NCI-H1694 treated with DMSO at 0.1 percent for 48 hours (cell line): ENCODE results near the gene LY6G5B.
"Not testable (repeated sequence)": the region's sequence is repeated elsewhere in the genome, so short reads cannot be mapped to it uniquely, and the experiment has no call there.

Experiments used
- DNase-seq: peaks from one replicate; lab custom pipeline; 2025; lab: John Stamatoyannopoulos, UW

LY6G5B gene

DNA sequence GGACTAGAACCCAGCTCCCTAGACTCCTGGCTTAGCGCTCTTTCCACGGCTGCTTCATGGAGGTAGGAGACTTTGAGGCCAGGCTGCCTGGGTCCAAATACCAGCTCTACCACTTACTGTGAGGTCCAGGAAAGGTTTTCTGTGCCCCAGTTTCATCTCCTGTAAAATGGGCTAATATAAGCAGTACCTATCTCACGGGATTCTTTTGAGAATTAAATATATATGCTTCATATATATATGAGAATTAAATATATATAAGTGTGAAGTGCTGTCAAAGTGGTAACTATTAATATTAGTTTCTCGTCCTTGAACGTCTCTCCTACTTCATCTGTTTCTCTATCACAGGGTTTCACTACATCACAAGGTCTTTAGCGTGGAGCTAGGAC lies 21.3 kb downstream of the LY6G5B start:
- no peak for DNase-seq

DNA sequence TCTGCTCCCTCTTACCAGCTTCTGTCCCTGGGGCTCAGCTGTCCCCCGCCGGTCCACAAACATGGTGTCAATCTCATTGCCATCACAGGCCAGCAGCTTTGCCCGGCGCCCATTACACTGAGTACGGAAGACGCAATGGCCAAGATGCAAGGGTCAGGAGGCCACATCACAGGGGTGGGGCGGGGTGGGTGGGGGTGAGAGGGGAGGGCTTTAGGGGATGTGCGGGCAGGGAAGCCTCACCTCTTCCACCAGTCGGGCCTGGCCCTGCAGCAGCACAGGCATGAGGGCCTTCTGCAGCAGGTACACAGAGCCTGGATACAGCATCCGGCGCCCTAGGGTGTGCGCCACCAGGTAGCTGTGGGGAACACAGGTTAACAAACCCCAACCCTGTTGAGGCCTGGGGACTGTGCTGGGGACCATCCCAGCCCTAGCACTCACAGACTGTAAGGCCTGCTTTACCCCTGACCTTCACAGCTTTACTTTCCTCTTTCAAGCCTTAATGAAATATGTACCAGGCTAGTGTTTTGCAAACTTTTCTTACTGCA lies 21.9 kb downstream of the LY6G5B start:
- no peak for DNase-seq

DNA sequence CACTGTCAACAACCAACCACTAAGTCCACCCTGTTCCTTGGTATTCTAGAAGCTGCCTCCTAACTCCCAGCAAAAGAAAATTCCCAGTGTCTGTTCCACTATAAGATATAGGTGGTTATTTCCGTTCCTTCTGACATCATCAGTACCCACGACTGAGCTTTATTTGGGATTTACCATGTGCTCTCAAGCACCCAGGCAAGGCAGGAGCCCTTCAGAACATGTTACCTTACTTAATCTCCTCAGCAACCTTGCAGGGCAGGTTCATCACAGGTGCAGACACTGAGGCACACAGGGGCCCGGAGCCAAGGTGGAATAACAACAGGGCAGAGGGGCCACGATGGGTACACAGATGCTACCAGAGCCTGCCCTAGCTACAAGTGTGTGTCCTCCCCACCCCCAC lies 22.6 kb downstream of the LY6G5B start:
- no peak for DNase-seq

DNA sequence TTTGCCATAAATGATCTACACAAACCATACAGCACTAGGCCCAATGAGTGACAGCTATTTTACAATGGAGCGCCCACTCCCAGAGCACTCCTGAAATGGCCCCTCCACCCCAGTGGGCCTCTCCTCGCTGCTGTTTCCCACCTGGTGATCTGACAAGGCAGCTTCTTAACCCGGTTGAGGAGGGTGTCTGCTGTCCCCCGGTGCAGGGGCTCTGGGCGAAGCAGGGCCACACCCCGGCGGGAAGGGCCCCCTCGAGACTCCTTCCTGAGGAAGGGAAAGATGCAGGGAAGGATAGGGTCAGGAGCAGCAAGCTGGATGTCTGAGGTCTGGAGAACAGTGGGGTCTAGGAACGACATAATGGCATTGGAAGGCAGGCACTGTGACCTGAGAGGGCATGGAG lies 23.1 kb downstream of the LY6G5B start:
- DNase-seq, result no peak

DNA sequence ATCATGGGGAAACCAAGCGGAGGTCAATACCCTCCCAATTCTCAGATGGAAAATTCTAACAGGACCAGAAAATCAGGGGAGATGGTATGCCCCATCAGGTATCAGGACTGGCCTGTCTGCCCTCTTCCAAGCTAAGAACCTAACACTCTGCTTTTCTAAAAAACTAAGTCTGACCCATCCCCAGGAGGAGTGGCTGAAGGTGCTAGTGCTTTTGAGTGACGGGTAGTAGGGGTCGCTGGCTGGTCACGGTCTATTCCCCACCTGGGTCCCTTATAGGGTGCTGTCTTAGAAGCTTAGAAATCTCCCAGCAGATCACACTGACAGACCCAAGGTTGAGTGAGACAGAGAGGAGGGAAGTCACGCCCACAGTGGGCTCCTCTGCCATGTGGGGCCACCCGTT lies 23.8 kb downstream of the LY6G5B start:
- DNase-seq, result no peak

DNA sequence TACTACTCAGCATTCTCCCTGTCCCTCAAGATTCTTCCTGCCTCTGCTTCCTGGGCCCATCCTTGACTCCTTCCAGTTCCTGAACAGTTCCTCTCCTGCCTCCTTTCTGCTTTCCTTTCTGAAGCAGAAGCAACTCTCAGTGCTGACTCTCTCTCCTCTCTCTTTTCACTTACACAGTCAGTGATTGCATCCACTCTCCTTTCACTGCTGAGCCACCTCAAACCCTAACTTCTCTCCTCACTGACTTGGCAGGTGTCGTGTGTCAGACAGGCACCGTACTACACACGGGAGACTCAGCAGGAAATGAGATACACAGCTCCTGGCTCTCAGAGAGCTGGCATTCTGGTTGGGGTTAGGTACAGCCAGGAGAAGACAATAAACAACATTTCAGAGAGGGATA lies 27.8 kb downstream of the LY6G5B start:
- no peak for DNase-seq

DNA sequence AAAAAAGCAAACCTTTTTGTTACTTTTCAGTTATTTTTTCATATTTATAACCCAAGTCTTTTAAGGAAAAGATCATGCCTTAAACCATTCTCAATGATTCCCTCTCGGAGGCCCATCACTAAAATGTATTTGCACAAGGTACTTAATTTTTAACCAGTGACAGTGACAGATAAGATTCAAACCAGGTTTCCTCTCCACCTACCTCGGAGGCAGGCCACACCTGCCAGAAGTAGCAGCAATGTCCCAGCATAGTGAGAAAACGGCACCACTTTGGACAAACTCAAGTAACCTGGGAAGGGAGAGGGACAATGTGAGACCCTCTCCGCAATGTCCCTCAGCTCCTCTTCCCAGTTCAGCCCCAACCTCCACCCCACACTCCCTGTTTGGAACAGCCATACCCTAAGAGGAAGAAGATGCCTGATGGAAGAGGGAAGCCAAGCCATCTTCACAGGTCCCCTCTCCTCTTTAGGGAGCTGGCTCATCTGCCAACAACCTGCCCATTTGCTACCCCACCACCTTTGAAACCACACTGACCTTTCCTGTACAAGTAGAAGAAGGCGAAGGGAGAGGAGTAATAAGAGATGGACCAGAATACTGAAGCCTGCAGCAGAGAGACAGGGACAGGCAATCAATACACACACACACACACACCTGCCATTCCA lies 31.1 kb downstream of the LY6G5B start:
- DNase-seq, result no peak

DNA sequence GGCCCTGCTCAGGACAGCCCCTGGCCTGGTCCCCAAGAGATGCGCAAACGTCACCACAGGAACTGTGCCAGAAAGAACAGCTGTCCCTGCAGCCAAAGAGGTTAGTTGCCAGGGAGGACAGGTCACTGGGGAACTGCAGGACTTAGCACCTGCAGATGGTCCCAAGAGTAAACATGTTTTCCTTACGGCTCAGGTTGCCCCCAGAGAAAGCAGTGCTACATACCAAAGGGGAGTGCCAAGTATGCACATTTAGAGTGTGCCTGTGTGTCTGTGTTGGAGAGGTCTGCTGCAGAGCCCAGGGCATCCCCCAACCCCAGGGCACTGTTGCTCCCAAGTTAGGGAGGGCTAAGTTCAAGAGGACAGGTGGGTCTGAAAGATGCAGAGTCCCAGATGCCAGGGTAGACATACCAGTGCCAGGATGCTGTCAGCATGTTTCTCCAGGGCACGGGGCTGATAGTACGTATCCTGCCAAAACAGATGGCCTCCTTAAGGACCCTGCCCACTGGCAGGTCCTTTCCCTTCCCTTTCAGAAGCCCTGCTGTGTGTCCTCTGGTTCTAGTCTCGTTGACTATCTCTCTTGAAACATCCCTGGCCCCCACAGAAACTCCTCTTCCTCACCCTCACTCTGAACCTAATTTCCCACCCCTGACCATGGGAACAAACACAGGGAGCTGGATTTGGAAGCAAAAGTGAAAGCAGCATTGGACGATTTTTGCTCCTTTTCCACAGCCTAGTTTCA lies 32.1 kb downstream of the LY6G5B start:
- peak; percentile 5 for DNase-seq

DNA sequence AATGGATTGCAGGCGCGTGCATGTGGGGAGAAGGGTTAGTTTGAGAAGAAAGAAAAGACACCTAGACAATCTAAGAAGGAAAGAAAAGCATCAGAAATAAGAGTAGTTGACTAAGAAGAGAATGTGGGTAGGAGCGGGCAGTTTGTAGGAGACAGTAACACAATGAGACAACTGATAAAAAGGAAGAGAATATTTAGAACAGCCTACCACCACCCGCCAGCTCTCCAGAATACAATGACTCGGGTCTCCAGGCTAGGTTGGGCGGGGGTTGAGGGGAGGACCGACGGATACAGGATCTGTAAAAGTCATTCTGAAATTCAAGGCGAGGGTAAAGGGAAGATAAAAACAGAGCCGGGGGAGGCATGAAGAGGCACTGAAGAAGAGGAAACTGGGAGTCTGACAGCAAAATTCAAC lies 32.6 kb downstream of the LY6G5B start:
- no peak for DNase-seq

DNA sequence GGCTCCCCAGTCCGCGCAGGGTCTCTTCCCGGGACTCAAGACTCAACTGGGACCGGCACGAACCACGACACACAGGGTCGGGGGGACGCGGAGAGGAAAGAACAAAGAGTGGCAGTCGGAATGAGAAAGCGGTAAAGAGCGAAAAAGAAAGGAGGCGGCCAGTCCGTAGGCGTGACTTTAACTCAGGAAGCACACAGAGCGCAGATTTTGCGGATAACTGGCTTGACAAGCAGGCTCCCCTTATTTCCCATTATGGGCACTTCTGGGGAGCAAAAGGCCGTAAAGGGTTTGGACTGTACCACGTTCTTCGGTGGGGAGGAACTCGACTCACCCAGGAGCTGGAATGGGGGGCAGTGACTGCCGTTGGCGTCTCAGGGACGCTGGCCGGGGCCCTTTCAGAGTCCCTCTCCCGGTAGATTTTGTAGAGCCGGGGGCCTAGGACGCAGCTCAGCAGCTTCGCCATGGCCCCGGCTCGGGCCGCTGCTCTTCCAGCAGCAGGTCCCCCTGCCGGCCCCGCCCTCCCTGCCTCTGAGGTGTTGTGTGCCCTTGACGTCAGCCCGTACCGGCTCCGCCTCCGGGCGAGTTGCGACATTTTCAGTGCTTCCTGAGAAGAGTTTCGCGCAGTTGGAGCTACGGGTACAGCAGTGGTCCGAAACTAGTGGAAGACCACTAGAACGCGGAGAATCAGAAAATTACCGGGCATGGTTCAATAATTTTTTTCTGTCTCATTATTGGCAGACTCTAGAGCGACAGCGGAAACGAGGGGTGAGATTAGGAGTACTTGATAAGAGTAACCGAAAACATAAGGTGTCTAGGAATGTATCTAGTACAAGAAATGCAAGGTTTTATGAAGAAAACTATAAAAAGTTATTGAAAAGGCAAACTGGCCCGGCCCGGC lies 33.3 kb downstream of the LY6G5B start, which contains the start of gene ABHD16A:
Gene ABHD16A, minus strand, starts transcription at position 506 of the 898 bp plus-strand sequence. Its CDS starts 43 bp downstream, at position 463.
- peak; percentile 86 for DNase-seq

DNA sequence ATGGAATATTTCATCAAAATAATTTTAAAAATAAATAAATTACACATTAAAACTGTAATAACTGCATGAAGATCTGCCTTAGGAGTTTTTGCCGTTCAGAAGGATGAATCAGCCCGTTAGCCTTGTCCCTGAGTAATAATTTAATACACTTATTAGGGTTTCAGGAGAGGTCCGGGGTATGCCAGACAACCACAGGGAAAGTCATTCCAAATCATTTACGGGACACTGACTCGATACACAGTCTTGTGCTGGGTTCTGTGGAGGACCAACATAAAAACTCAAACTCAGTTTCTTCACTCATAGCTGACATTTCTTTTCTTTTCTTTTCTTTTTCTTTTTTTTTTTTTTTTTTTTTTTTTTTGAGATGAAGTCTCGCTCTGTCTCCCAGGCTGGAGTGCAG lies 36.2 kb downstream of the LY6G5B start:
- no peak for DNase-seq

DNA sequence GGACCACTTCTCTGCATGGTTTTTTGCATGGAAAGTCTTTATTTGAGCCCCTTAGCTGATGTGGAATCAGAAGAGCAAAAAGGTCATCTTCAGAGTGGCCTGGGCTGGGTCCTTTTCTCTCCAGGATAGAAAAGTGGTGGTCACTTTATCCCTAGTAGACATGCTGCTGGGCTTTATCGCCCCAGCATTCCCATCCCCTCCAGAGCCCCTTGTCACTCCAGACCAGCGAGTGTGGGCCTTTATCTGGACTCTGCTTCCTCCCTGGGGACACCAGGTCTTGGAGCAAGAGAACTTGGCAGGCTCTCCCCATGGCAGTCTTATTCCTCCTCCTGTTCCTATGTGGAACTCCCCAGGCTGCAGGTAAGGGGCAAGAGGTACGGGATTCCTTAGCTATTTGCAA lies 36.8 kb downstream of the LY6G5B start, which contains the start of gene LY6G6F:
Gene LY6G6F, plus strand, starts transcription at position 268 of the 400 bp plus-strand sequence. Its CDS starts 41 bp downstream, at position 309.
- DNase-seq, result no peak

DNA sequence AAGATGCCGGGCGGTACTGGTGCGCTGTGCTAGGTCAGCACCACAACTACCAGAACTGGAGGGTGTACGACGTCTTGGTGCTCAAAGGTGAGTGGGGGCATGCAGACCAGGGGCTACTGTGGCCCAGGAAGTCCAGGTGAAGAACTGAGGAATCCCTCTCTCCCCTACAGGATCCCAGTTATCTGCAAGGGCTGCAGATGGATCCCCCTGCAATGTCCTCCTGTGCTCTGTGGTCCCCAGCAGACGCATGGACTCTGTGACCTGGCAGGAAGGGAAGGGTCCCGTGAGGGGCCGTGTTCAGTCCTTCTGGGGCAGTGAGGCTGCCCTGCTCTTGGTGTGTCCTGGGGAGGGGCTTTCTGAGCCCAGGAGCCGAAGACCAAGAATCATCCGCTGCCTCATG lies 37.9 kb downstream of the LY6G5B start:
- DNase-seq, result no peak

DNA sequence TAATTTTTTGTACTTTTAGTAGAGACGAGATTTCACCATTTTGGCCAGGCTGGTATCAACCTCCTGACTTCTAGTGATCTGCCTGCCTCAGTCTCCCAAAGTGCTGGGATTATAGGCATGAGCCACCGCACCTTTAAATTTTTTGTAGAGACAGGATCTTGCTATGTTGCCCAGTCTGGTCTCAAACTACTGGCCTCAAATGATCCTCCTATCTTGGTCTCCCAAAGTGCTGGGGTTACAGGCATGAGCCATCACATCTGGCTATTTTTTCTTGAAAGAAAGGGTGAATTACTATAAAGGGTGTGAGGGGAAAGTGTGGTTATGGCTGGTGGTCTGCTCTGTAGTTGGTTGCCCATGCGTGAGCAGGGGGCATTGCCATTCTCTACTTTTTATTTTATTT lies 38.4 kb downstream of the LY6G5B start:
- DNase-seq, result no peak

DNA sequence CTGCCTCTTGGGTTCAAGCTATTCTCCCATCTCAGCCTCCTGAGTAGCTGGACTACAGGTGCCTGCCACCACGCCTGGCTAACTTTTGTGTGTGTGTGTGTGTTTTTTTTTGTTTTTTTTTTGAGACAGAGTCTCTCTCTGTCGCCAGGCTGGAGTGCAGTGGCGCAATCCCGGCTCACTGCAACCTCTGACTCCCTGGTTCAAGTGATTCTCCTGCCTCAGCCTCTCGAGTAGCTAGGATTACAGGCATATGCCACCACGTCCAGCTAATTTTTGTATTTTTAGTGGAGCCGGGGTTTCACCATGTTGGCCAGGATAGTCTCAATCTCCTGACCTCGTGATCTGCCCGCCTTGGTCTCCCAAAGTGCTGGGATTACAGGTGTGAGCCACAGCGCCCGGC lies 39.4 kb downstream of the LY6G5B start:
- DNase-seq, result not testable (repeated sequence)

DNA sequence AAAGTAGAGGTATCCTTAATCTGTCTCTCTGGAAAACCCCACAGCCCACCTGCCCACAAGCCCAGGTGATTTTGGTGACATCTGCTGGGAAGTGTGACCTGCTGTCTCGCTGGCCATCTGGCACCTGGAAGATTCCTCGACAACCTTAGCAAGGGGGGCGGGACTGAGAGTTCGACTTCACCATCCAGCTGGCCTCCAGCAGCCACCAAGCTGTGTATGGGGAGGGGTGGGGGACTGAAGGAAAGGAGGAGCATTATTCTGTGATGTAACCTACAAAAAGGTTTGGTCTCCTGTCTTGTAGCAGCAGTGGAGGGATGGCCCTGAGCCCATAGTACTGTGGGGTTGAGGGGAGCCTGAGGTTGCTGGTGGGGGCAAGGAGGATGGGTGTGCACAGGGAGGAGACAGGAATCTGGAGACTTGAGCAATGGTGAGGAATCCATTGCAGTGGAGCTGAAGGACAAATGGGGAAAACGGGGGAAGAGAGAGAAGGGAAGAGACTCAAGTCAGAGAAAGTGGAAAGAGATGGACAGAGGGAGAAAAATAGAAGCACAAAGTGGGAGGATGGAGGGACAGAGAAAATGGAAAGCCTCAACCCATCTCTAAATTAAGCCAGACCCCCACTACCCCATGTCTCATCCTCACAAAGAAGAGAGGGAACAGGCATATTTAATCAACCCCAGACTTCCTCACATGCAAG lies 40.9 kb downstream of the LY6G5B start:
- no peak for DNase-seq

DNA sequence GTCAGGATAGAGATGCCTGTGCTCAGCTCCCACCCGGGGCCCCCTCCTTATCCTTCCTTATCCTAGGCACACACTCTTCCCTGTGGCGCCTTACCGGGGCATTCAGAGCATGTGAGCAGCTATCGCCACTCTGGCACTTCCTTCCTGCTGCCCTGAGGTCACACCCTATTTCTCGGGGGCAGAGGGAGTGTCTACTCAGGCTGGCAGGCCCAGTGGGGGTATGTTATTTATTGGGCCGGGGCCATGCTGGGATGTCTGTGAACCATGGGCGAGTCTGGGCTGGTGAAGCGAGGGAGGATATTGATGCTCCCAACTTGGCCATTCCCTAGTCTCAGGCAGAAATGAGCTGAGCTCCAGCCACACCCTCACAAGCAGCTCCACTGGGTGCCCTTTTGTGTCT lies 41.5 kb downstream of the LY6G5B start:
- DNase-seq, result no peak

DNA sequence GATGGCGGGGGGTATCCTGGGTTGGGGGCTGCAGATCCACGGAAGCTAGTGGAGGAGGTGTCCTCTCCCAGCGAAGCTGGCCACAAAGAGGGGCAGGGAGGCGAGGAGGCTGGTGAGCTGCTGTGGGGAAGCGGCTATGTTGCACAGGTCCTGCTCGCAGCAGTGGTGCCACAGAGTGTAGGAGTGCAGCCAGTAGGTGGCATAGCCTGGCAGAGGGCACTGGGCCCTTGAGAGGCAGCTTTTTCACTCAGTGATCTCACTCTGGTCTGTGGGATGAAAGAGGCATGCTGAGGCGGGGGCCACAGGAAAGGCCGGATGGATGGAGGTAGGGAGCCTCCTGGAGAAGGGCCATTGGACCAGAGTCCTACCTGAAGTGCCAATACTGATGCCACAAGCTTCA lies 42.5 kb downstream of the LY6G5B start:
- no peak for DNase-seq

DNA sequence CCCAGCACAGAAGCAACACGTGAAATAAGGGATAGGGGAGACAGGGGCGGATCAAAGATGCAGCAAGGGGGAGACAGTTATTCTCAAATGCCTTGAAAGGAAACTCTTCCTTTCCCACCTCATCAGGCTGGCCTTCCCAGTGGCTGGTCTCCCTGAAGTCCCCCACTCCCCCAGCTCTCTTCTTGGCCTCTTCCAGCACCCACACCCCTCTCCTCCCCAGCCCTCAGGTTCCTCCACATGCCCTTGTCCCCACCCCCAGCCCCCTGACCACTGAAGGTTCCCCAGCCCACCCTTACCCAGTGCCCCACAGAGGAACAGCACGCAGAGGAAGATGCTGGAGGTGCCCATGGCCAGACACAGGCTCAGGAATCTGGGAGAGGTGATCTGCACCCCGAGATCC lies 43.7 kb downstream of the LY6G5B start:
- no peak for DNase-seq

DNA sequence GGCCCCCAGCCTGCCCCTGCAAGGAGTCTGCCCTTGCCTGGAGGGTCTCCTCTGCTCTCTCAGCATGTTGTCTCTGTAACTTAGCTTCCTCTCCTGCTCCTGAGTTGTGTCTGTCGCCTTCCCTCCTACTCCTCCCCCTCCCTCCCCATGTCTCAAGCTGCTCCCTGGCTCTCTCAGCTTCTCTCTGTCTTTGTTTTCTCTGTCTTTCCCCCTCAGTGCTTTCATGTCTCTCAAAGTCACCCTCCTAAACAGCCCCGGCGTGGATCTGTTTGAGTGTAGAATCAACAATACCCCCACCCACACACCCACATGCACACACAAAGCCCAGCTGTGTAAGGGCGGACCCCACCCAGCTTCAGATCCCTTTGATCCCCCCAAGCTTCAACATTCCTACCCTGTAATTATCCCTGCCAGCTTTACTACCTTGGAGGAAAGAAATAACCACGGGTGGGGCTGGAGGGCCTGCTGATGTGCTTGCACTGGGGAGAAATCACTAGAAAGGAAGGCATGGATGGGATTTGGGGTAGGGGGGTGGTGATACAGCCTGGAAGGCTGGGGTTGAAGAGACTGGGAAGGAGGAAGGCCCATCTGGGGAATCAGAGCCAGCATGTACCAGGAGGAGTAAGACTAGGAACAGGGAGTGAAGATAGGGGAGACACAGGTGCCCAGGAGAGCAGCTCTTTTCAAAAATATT lies 44.4 kb downstream of the LY6G5B start:
- DNase-seq, result no peak
